SU-DHL-6 (cell line): Measurements from ENCODE around the gene GPS2.
"Not testable (repeated sequence)": the region's sequence is repeated elsewhere in the genome, so short reads cannot be mapped to it uniquely, and the experiment has no call there.

ENCODE experiments used
- CTCF ChIP-seq: fragments of 200-600 bp; sonication (generic); IDR thresholded peaks from one replicate; pipeline ENCODE4 v1.5.1; 2017; ENCODE audit warnings: antibody characterized with exemption, mild to moderate bottlenecking, low read length, moderate library complexity; ENCODE audit not compliant: insufficient read depth, poor library complexity, severe bottlenecking
- EZH2phosphoT487 ChIP-seq: fragments of 200-600 bp; sonication (generic), shearing (Covaris generic); conservative IDR thresholded peaks from 2 replicates; pipeline ENCODE4 v1.6.1; 2018; ENCODE audit warnings: mild to moderate bottlenecking, antibody characterized with exemption, low read length, moderate library complexity, mixed read lengths

GRCh38 chr17:7332600-7333069 is 17.5 kb upstream of the GPS2 start:
- not testable (repeated sequence) for TF ChIP-seq CTCF, EZH2phosphoT487
